WTC11 (cell line): ENCODE results near the gene DDX28. TPM values are rescaled to one million over a fixed set of nuclear protein-coding genes. Genes with fewer than 3 reads are reported as not detected.

Experiments used
- ATAC-seq: fragments of 200-7000 bp; cut with Tn5 transposase; 2 replicates; pipeline ENCODE4 v1.10.0; 2021; ENCODE audit warnings: mild to moderate bottlenecking, moderate library complexity
- CTCF ChIA-PET: fragments of 300-600 bp; sonication (Branson Sonifier 250); formaldehyde crosslinking; loops from one replicate; lab custom pipeline; 2021; ENCODE audit warnings: antibody characterized with exemption; lab: Charles Lee
- POLR2A ChIA-PET: fragments of 350-600 bp; sonication (Branson Sonifier 250); formaldehyde crosslinking; loops from one replicate; lab custom pipeline; 2021; ENCODE audit warnings: antibody characterized with exemption; lab: Charles Lee
- DNase-seq: peaks from one replicate; pipeline ENCODE4 v3.0.0; 2021; ENCODE audit warnings: low spot score
- H3K27ac Mint-ChIP-seq: 2 replicates; pipeline ENCODE4 v1.8.0; 2021; ENCODE audit warnings: mixed read lengths
- H3K27me3 Mint-ChIP-seq: 2 replicates; pipeline ENCODE4 v1.8.0; 2021; ENCODE audit warnings: low read depth, mild to moderate bottlenecking, moderate library complexity, mixed read lengths
- H3K36me3 Mint-ChIP-seq: 2 replicates; pipeline ENCODE4 v1.8.0; 2021; ENCODE audit warnings: mixed read lengths
- H3K4me1 Mint-ChIP-seq: 2 replicates; pipeline ENCODE4 v1.8.0; 2022; ENCODE audit warnings: mixed read lengths
- H3K4me3 Mint-ChIP-seq: 2 replicates; pipeline ENCODE4 v1.8.0; 2021; ENCODE audit warnings: mild to moderate bottlenecking, moderate library complexity, mixed read lengths
- H3K9me3 Mint-ChIP-seq: 2 replicates; pipeline ENCODE4 v1.8.0; 2021; ENCODE audit warnings: mixed read lengths
- ARID4B ChIP-seq: sonication (generic); formaldehyde crosslinking; IDR thresholded peaks from 2 replicates; pipeline ENCODE4 v1.8.0; 2023; ENCODE audit warnings: missing genetic modification reagents, mild to moderate bottlenecking, borderline replicate concordance
- ATF3 ChIP-seq: sonication (generic); formaldehyde crosslinking; conservative IDR thresholded peaks from 2 replicates; pipeline ENCODE4 v1.8.1; 2022; ENCODE audit warnings: mild to moderate bottlenecking, missing genetic modification reagents
- CBFB ChIP-seq: sonication (generic); formaldehyde crosslinking; IDR thresholded peaks from 2 replicates; pipeline ENCODE4 v1.8.1; 2022; ENCODE audit warnings: mild to moderate bottlenecking, low read depth, missing genetic modification reagents
- GABPB1 ChIP-seq: sonication (generic); formaldehyde crosslinking; IDR thresholded peaks from 2 replicates; pipeline ENCODE4 v1.8.1; 2023; ENCODE audit warnings: mild to moderate bottlenecking, missing genetic modification reagents
- KAT7 ChIP-seq: sonication (generic); formaldehyde crosslinking; IDR thresholded peaks from 2 replicates; pipeline ENCODE4 v1.8.1; 2023; ENCODE audit warnings: missing genetic modification reagents, mild to moderate bottlenecking, borderline replicate concordance
- MAX ChIP-seq: sonication (generic); formaldehyde crosslinking; IDR thresholded peaks from 2 replicates; pipeline ENCODE4 v1.8.0; 2022; ENCODE audit warnings: mild to moderate bottlenecking, missing genetic modification reagents
- NFYB ChIP-seq: sonication (generic); formaldehyde crosslinking; conservative IDR thresholded peaks from 2 replicates; pipeline ENCODE4 v1.8.0; 2022; ENCODE audit warnings: low read depth, missing genetic modification reagents
- NR3C1 ChIP-seq: sonication (generic); formaldehyde crosslinking; conservative IDR thresholded peaks from 2 replicates; pipeline ENCODE4 v1.8.1; 2023; ENCODE audit warnings: low read depth, mild to moderate bottlenecking, missing genetic modification reagents
- OVOL2 ChIP-seq: fragments of 250-450 bp; sonication (Bioruptor Pico); IDR thresholded peaks from 2 replicates; pipeline ENCODE4 v1.9.0; 2021; ENCODE audit warnings: mild to moderate bottlenecking, borderline replicate concordance
- PRRX2 ChIP-seq: fragments of 250-450 bp; sonication (Bioruptor Pico); IDR thresholded peaks from 2 replicates; pipeline ENCODE4 v1.8.0; 2021; ENCODE audit warnings: mild to moderate bottlenecking
- RELA ChIP-seq: sonication (generic); formaldehyde crosslinking; IDR thresholded peaks from 2 replicates; pipeline ENCODE4 v1.8.1; 2022; ENCODE audit warnings: missing genetic modification reagents, mild to moderate bottlenecking, borderline replicate concordance
- SMAD4 ChIP-seq: sonication (generic); formaldehyde crosslinking; IDR thresholded peaks from 2 replicates; pipeline ENCODE4 v1.8.0; 2022; ENCODE audit warnings: mild to moderate bottlenecking, missing genetic modification reagents
- ZNF138 ChIP-seq: sonication (generic); formaldehyde crosslinking; conservative IDR thresholded peaks from 2 replicates; pipeline ENCODE4 v1.8.1; 2022; ENCODE audit warnings: mild to moderate bottlenecking, moderate library complexity, missing genetic modification reagents
- ZNF219 ChIP-seq: sonication (generic); formaldehyde crosslinking; IDR thresholded peaks from 2 replicates; pipeline ENCODE4 v1.8.0; 2023; ENCODE audit warnings: missing genetic modification reagents, mild to moderate bottlenecking, borderline replicate concordance
- ZNF263 ChIP-seq: sonication (generic); formaldehyde crosslinking; IDR thresholded peaks from 2 replicates; pipeline ENCODE4 v1.8.1; 2022; ENCODE audit warnings: low read depth, mild to moderate bottlenecking, moderate library complexity, missing genetic modification reagents
- total RNA-seq: library from RNA; stranded (reverse); gene quantifications from 3 replicates; pipeline ENCODE4 v1.2.3, GENCODE V29; 2021
- TF ChIP-seq, protein P1 (sequence below): sonication (generic); formaldehyde crosslinking; IDR thresholded peaks from 2 replicates; pipeline ENCODE4 v1.8.0; 2022; ENCODE audit warnings: mild to moderate bottlenecking, missing genetic modification reagents
- TF ChIP-seq, protein P2 (sequence below): fragments of 200-600 bp; IDR thresholded peaks from 2 replicates; pipeline ENCODE4 v1.8.0; 2022; ENCODE audit warnings: antibody characterized with exemption
- TF ChIP-seq, protein P3 (sequence below): sonication (generic); formaldehyde crosslinking; IDR thresholded peaks from 2 replicates; pipeline ENCODE4 v1.8.1; 2022; ENCODE audit warnings: low read depth, mild to moderate bottlenecking, moderate library complexity, missing genetic modification reagents, borderline replicate concordance
- TF ChIP-seq, protein P4 (sequence below): sonication (generic); formaldehyde crosslinking; IDR thresholded peaks from 2 replicates; pipeline ENCODE4 v1.8.1; 2022; ENCODE audit warnings: low read depth, missing genetic modification reagents, borderline replicate concordance

DDX28 gene
- total RNA-seq, 1 experiment from 2014 or later = 15.2 TPM

GRCh38 chr16:68055395-68055794 lies 32.4 kb upstream of the DDX28 start:
- ChIA-PET POLR2A (interaction anchor here (0.7 kb wide), 1 partner anchor 32 kb away, joined by 9 read pairs; the partner anchor contains the start of genes DDX28 and DUS2), CTCF (interaction anchor here (1.0 kb wide), 1 partner anchor 15 kb away, joined by 4 read pairs; no protein-coding TSS in a partner anchor)
- no peak overlapping the region for H3K4me3 Mint-ChIP-seq
- no peaks in the 10 kb centered on the region for H3K9me3 Mint-ChIP-seq
- ATAC-seq (no peak), DNase-seq (no peak)
- H3K4me1 Mint-ChIP-seq = no peaks in the 10 kb centered on the region
- H3K27me3 Mint-ChIP-seq = no peaks in the 10 kb centered on the region
- no peak overlapping the region for H3K27ac Mint-ChIP-seq
- TF ChIP-seq NFYB (CRISPR knock-in tag) = no peak
- peaks cover 21% of the 10 kb centered on the region for H3K36me3 Mint-ChIP-seq

GRCh38 chr16:68049449-68049848 lies 26.4 kb upstream of the DDX28 start:
- H3K9me3 Mint-ChIP-seq = no peaks in the 10 kb centered on the region
- ChIA-PET CTCF (no interaction called here), POLR2A (no interaction called here)
- no peaks in the 10 kb centered on the region for H3K27me3 Mint-ChIP-seq
- H3K4me1 Mint-ChIP-seq = no peaks in the 10 kb centered on the region
- H3K36me3 Mint-ChIP-seq = peaks cover 25% of the 10 kb centered on the region
- no peak for ATAC-seq
- H3K4me3 Mint-ChIP-seq = no peak overlapping the region
- no peak for DNase-seq
- TF ChIP-seq OVOL2 (CRISPR knock-in tag) = no peak
- TF ChIP-seq, protein P1, sequence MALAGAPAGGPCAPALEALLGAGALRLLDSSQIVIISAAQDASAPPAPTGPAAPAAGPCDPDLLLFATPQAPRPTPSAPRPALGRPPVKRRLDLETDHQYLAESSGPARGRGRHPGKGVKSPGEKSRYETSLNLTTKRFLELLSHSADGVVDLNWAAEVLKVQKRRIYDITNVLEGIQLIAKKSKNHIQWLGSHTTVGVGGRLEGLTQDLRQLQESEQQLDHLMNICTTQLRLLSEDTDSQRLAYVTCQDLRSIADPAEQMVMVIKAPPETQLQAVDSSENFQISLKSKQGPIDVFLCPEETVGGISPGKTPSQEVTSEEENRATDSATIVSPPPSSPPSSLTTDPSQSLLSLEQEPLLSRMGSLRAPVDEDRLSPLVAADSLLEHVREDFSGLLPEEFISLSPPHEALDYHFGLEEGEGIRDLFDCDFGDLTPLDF (CRISPR knock-in tag) = no peak
- no peak for TF ChIP-seq ARID4B
- TF ChIP-seq, all 79 proteins: peak for 0
- H3K27ac Mint-ChIP-seq = no peak overlapping the region

DNA sequence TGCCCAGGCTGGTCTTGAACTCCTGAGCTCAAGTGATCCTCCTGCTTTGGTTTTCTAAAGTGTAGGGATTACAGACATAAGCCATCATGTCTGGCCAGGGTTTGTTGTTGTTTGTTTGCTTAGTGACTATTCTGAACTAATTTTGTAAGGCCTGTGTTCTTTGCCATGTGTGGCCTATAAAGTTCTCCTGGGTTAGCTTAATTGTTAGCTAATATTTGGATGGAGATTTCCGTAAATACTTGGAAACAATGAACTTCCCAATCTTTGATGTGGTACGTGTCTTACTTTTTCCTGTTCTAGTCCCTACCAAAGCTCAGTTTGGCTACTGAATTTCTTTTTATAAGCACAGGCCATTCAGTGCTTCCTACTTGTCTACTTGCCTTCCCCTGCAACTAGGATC lies 25.0 kb upstream of the DDX28 start:
- H3K9me3 Mint-ChIP-seq = no peaks in the 10 kb centered on the region
- DNase-seq (no peak), ATAC-seq (no peak)
- POLR2A ChIA-PET = no interaction called here
- H3K36me3 Mint-ChIP-seq = peaks cover 15% of the 10 kb centered on the region
- H3K27ac Mint-ChIP-seq = no peak overlapping the region
- CTCF ChIA-PET = interaction anchor here (1.0 kb wide), 2 partner anchors 17 to 46 kb away, joined by 3 to 5 read pairs; no protein-coding TSS in a partner anchor
- H3K4me1 Mint-ChIP-seq = no peaks in the 10 kb centered on the region
- H3K27me3 Mint-ChIP-seq = no peaks in the 10 kb centered on the region
- TF ChIP-seq, protein P2, sequence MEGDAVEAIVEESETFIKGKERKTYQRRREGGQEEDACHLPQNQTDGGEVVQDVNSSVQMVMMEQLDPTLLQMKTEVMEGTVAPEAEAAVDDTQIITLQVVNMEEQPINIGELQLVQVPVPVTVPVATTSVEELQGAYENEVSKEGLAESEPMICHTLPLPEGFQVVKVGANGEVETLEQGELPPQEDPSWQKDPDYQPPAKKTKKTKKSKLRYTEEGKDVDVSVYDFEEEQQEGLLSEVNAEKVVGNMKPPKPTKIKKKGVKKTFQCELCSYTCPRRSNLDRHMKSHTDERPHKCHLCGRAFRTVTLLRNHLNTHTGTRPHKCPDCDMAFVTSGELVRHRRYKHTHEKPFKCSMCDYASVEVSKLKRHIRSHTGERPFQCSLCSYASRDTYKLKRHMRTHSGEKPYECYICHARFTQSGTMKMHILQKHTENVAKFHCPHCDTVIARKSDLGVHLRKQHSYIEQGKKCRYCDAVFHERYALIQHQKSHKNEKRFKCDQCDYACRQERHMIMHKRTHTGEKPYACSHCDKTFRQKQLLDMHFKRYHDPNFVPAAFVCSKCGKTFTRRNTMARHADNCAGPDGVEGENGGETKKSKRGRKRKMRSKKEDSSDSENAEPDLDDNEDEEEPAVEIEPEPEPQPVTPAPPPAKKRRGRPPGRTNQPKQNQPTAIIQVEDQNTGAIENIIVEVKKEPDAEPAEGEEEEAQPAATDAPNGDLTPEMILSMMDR = no peak
- TF ChIP-seq, protein P3, sequence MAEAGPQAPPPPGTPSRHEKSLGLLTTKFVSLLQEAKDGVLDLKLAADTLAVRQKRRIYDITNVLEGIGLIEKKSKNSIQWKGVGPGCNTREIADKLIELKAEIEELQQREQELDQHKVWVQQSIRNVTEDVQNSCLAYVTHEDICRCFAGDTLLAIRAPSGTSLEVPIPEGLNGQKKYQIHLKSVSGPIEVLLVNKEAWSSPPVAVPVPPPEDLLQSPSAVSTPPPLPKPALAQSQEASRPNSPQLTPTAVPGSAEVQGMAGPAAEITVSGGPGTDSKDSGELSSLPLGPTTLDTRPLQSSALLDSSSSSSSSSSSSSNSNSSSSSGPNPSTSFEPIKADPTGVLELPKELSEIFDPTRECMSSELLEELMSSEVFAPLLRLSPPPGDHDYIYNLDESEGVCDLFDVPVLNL (CRISPR knock-in tag) = no peak
- TF ChIP-seq, protein P4, sequence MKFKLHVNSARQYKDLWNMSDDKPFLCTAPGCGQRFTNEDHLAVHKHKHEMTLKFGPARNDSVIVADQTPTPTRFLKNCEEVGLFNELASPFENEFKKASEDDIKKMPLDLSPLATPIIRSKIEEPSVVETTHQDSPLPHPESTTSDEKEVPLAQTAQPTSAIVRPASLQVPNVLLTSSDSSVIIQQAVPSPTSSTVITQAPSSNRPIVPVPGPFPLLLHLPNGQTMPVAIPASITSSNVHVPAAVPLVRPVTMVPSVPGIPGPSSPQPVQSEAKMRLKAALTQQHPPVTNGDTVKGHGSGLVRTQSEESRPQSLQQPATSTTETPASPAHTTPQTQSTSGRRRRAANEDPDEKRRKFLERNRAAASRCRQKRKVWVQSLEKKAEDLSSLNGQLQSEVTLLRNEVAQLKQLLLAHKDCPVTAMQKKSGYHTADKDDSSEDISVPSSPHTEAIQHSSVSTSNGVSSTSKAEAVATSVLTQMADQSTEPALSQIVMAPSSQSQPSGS (CRISPR knock-in tag) = no peak
- TF ChIP-seq NR3C1 (no peak), RELA (CRISPR knock-in tag) (no peak), ZNF263 (CRISPR knock-in tag) (no peak), ZNF138 (CRISPR knock-in tag) (no peak), MAX (CRISPR knock-in tag) (no peak), ZNF219 (CRISPR knock-in tag) (no peak), SMAD4 (CRISPR knock-in tag) (no peak), ATF3 (no peak), CBFB (CRISPR knock-in tag) (no peak), KAT7 (CRISPR knock-in tag) (no peak), PRRX2 (no peak), GABPB1 (CRISPR knock-in tag) (no peak)
- TF ChIP-seq, protein P1 (CRISPR knock-in tag) = no peak
- no peak overlapping the region for H3K4me3 Mint-ChIP-seq
